HepG2 (cell line): ENCODE measurements around the gene FZD8. TPM values are rescaled to one million over a fixed set of nuclear protein-coding genes. Genes with fewer than 3 reads are reported as not detected.

Experiments
- ATAC-seq: fragments of 200-7000 bp; cut with Tn5 transposase; 3 replicates; pipeline ENCODE4 v1.9.1; 2020; ENCODE audit warnings: mild to moderate bottlenecking, moderate library complexity
- BruUV-seq: library from RNA; stranded (reverse); fragments of 400-500 nt; replicated peaks from 2 replicates; lab custom pipeline; 2021; lab: Mats Ljungman, UMichigan
- CTCF ChIA-PET: fragments of 300-600 bp; formaldehyde crosslinking; extraction: SDS; loops from one replicate; lab custom pipeline; 2021; ENCODE audit warnings: low total read pairs, inconsistent platforms, low intra/inter-chr PET ratio; lab: Yijun Ruan, JAX
- POLR2A ChIA-PET: fragments of 350-600 bp; sonication (Branson Sonifier 250); formaldehyde crosslinking; loops from one replicate; lab custom pipeline; 2020; ENCODE audit warnings: antibody characterized with exemption, inconsistent platforms; lab: Yijun Ruan, JAX
- DNase-seq: peaks from one replicate; pipeline ENCODE4 v3.0.0-alpha.2; 2015; ENCODE audit warnings: low spot score
- FAIRE-seq: peaks from 3 replicates; lab custom pipeline; 2011; peaks lifted over from hg19 to GRCh38; lab: Jason Lieb, UNC
- H2AFZ ChIP-seq: one replicate; pipeline ENCODE4 v1.6.1; 2011; ENCODE audit warnings: low read length, inconsistent platforms
- H3K27ac ChIP-seq: fragments of 300-600 bp; 3 replicates; pipeline ENCODE4 v1.8.0; 2011; ENCODE audit warnings: mixed run types, mild to moderate bottlenecking, mixed read lengths, low read length, inconsistent platforms; ENCODE audit not compliant: insufficient read depth; ENCODE audit errors: extremely low read length
- H3K27me3 ChIP-seq, 2 experiments: fragments of 200-600 bp in 1 of 2; 2 replicates in 1 of 2; 3 replicates in 1 of 2; pipeline versions ENCODE4 v1.6.0 to v1.8.0; 2011; ENCODE audit warnings: low read length in 2 of 2, mild to moderate bottlenecking in 2 of 2, moderate library complexity in 2 of 2, inconsistent platforms in 1 of 2; ENCODE audit not compliant: insufficient read depth in 2 of 2, control insufficient read depth in 1 of 2
- H3K36me3 ChIP-seq, 2 experiments: fragments of 200-600 bp in 1 of 2; replicated peaks in 1 of 2; 2 replicates in 1 of 2; 3 replicates in 1 of 2; pipeline versions ENCODE4 v1.5.1 to v1.8.0; 2011; ENCODE audit warnings: low read length in 2 of 2, inconsistent platforms in 1 of 2; ENCODE audit not compliant: insufficient read depth in 2 of 2, control insufficient read depth in 1 of 2
- H3K4me1 ChIP-seq: 2 replicates; pipeline ENCODE4 v1.5.1; 2012; ENCODE audit warnings: low read length, inconsistent platforms; ENCODE audit not compliant: insufficient read depth
- H3K4me2 ChIP-seq: 2 replicates; pipeline ENCODE4 v1.6.0; 2011; ENCODE audit warnings: low read depth, low read length, inconsistent platforms
- H3K4me3 ChIP-seq, 3 experiments: fragments of 200-600 bp in 1 of 3; sonication (generic), shearing (Covaris generic) in 1 of 3; replicated peaks in 1 of 3; 2 replicates each; pipeline ENCODE4 v1.5.1; 2011 to 2016; ENCODE audit warnings: low read length in 3 of 3, inconsistent platforms in 2 of 3, low read depth in 2 of 3, mild to moderate bottlenecking in 2 of 3, control low read depth in 1 of 3, mixed read lengths in 1 of 3; ENCODE audit not compliant: insufficient read depth in 1 of 3
- H3K79me2 ChIP-seq: one replicate; pipeline ENCODE4 v1.6.1; 2011; ENCODE audit warnings: low read length, inconsistent platforms; ENCODE audit not compliant: insufficient read depth
- H3K9ac ChIP-seq: 2 replicates; pipeline ENCODE4 v1.6.0; 2011; ENCODE audit warnings: mild to moderate bottlenecking, low read depth, low read length, inconsistent platforms; ENCODE audit not compliant: insufficient read depth
- H3K9me3 ChIP-seq: 2 replicates; pipeline ENCODE4 v1.5.1; 2012; ENCODE audit warnings: mild to moderate bottlenecking, low read length
- H4K20me1 ChIP-seq: 2 replicates; pipeline ENCODE4 v1.6.0; 2011; ENCODE audit warnings: inconsistent platforms, mild to moderate bottlenecking, low read length, moderate library complexity; ENCODE audit not compliant: insufficient read depth
- BORCS8-MEF2B ChIP-seq: sonication (generic); formaldehyde crosslinking; IDR thresholded peaks from 2 replicates; pipeline ENCODE4 v1.8.0; 2022; ENCODE audit warnings: mild to moderate bottlenecking, missing genetic modification reagents
- CCDC6 ChIP-seq: sonication (generic); formaldehyde crosslinking; IDR thresholded peaks from 2 replicates; pipeline ENCODE4 v1.8.1; 2022; ENCODE audit warnings: mild to moderate bottlenecking, missing genetic modification reagents, moderate library complexity
- MAZ ChIP-seq, 2 experiments: sonication (generic) in 1 of 2; formaldehyde crosslinking in 1 of 2; IDR thresholded peaks; 2 replicates each; pipeline versions ENCODE4 v1.5.0 to v1.6.1; 2012 to 2020; ENCODE audit warnings: low read depth in 2 of 2, mild to moderate bottlenecking in 2 of 2, borderline replicate concordance in 1 of 2, improper control_type of control experiment in 1 of 2, low read length in 1 of 2, missing genetic modification reagents in 1 of 2, moderate library complexity in 1 of 2
- MTF2 ChIP-seq: sonication (generic); formaldehyde crosslinking; IDR thresholded peaks from 2 replicates; pipeline ENCODE4 v1.5.0; 2020; ENCODE audit warnings: missing genetic modification reagents, borderline replicate concordance
- ZNF121 ChIP-seq: sonication (generic); formaldehyde crosslinking; IDR thresholded peaks from 2 replicates; pipeline ENCODE4 v1.5.0; 2020; ENCODE audit warnings: mild to moderate bottlenecking, missing genetic modification reagents
- ZNF615 ChIP-seq: sonication (generic); formaldehyde crosslinking; IDR thresholded peaks from 2 replicates; pipeline ENCODE4 v1.5.0; 2020; ENCODE audit warnings: mild to moderate bottlenecking, missing genetic modification reagents, borderline replicate concordance
- ZNF616 ChIP-seq: sonication (generic); formaldehyde crosslinking; IDR thresholded peaks from 2 replicates; pipeline ENCODE4 v1.5.0; 2020; ENCODE audit warnings: low read depth, mild to moderate bottlenecking, missing genetic modification reagents
- ZSCAN12 ChIP-seq: sonication (generic); formaldehyde crosslinking; IDR thresholded peaks from 2 replicates; pipeline ENCODE4 v1.9.0; 2021; ENCODE audit warnings: mild to moderate bottlenecking, missing genetic modification reagents
- WGBS: methylation state at CpG from one replicate; pipeline ENCODE4 v1.1.6; 2017; ENCODE audit warnings: low lambda C conversion rate; 5-methylcytosine and 5-hydroxymethylcytosine counted together
- in situ Hi-C: cut with HindIII; loops from 2 replicates; pipeline ENCODE4 v1.10.0; 2017; ENCODE audit warnings: low pct_unique_long_range_greater_than_20kb; ENCODE audit not compliant: extremely low pct_ligation_motif_present
- intact Hi-C: fragments of 100-400 bp; cut with micrococcal nuclease; formaldehyde crosslinking; loops from one replicate; pipeline ENCODE4 v1.10.0; 2022; ENCODE audit not compliant: unreplicated experiment
- polyA plus RNA-seq, 8 experiments: library from polyadenylated mRNA; depleted of rRNA in 3 of 8; stranded (reverse) in 7 of 8; unstranded in 1 of 8; fragments of >200 nt; fragmentation: Illumina TruSeq in 4 of 8; extraction: Trizol in 4 of 8; gene quantifications; 2 replicates each; pipeline versions ENCODE4 v1.2.1 to v1.2.3, GENCODE V29; 2011 to 2016; ENCODE audit warnings: low read depth in 4 of 8, missing spikeins in 1 of 8, mixed read lengths in 1 of 8; ENCODE audit not compliant: insufficient read depth in 1 of 8
- total RNA-seq, 5 experiments: library from RNA; depleted of rRNA; stranded (reverse); fragments of >200 nt; fragmentation: Illumina TruSeq; extraction: Trizol; gene quantifications; 2 replicates each; pipeline ENCODE4 v1.2.3, GENCODE V29; 2016; ENCODE audit warnings: low read depth in 1 of 5
- TF ChIP-seq, protein P1 (sequence below): sonication (generic); formaldehyde crosslinking; IDR thresholded peaks from 2 replicates; pipeline ENCODE4 v1.4.0; 2020; ENCODE audit warnings: missing genetic modification reagents, mild to moderate bottlenecking, borderline replicate concordance
- TF ChIP-seq, protein P2 (sequence below): sonication (generic); formaldehyde crosslinking; IDR thresholded peaks from 2 replicates; pipeline ENCODE4 v1.4.0; 2020; ENCODE audit warnings: missing genetic modification reagents, mild to moderate bottlenecking, borderline replicate concordance
- TF ChIP-seq, protein P3 (sequence below): sonication (generic); formaldehyde crosslinking; IDR thresholded peaks from 2 replicates; pipeline ENCODE4 v1.4.0; 2020; ENCODE audit warnings: missing genetic modification reagents, borderline replicate concordance

The FZD8 gene
- total and polyA plus RNA-seq, 2 of the 13 experiments (the other 11 are each of a cell fraction or from before 2014, with no cell fraction given): 0.05 to 0.07 TPM

DNA sequence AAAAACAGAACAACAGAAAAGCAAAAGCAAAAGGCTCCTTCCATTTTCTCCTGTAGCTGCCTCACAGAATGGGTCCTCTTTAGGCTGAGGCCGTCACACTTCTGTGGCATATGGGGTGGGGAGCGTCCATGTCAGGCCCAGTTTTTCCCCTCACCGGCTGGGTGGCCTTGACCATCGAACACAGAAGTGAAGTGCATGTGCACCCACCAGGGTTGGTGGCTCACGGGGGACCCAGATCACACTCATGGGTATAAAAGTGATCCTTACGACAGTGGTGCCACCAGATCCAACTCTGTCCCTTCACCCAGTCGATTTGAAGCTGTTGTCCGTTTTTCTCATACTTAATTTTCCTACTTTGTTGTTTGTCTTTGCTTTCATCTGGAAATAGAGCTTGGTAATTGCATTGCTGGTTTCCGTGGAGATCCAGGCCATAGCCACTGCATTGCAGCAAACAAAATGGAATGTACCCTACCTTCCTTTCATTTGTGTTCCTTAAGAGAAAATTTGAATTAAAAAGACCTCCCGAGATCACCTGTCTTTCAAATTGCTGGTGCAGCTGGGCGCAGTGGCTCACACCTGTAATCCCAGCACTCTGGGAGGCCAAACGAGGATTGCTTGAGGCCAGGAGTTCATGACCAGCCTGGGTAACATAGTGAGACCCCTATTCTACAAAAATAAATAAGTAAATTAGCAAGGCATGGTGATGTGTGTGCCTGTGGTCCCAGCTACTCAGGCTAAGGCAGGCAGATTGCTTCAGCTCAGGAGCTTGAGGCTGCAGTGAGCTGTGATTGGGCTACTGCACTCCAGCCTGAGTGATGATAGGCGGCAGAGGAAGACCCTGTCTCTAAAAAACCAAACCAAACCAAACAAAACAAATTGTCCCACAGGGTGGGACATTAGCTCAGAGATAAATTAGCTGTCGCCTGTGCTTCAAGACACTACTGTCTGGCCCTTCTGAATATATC is 47.7 kb downstream of the FZD8 start (continued):
- TF ChIP-seq, protein P1, sequence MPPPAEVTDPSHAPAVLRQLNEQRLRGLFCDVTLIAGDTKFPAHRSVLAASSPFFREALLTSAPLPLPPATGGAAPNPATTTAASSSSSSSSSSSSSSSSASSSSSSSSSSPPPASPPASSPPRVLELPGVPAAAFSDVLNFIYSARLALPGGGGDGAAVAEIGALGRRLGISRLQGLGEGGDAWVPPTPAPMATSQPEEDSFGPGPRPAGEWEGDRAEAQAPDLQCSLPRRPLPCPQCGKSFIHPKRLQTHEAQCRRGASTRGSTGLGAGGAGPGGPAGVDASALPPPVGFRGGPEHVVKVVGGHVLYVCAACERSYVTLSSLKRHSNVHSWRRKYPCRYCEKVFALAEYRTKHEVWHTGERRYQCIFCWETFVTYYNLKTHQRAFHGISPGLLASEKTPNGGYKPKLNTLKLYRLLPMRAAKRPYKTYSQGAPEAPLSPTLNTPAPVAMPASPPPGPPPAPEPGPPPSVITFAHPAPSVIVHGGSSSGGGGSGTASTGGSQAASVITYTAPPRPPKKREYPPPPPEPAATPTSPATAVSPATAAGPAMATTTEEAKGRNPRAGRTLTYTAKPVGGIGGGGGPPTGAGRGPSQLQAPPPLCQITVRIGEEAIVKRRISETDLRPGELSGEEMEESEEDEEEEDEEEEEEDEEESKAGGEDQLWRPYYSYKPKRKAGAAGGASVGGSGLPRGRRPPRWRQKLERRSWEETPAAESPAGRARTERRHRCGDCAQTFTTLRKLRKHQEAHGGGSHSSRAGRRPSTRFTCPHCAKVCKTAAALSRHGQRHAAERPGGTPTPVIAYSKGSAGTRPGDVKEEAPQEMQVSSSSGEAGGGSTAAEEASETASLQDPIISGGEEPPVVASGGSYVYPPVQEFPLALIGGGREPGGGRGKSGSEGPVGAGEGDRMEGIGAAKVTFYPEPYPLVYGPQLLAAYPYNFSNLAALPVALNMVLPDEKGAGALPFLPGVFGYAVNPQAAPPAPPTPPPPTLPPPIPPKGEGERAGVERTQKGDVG: no peak
- TF ChIP-seq ZNF121 (CRISPR knock-in tag): no peak
- no peak for TF ChIP-seq MAZ (IDR thresholded peaks at IDR 0.05; ENCODE audit: borderline replicate concordance, low read depth, low read length)
- TF ChIP-seq MAZ (CRISPR knock-in tag; IDR thresholded peaks at IDR 0.05; ENCODE audit: low read depth): no peak
- TF ChIP-seq ZNF615 (CRISPR knock-in tag): no peak

DNA sequence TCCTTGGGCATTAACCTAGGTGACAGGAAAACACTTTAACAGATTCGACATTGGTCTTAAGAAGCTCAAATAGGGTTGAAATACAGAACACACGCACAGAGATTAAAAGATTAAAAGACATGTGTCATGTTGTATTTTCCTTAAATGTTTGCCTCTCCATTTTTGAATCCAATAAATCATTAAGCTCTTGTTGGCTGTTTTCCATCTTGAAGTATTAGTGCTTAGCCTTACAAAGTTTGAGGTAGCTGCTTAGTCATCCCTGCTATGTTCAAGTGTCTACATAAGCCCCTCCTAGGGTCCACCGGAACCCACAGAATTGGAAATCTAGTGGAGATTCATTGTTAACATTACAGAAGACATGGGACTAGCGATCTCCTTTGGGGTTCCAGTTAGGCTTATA is 49.7 kb downstream of the FZD8 start:
- intact Hi-C loops: no loop called here
- Histone ChIP-seq H3K9ac (no peak overlapping the region), H3K36me3 (no peaks in the 10 kb centered on the region), H3K27me3 (no peaks in the 10 kb centered on the region; a peak in 1 of 5 replicates), H3K27ac (no peak overlapping the region), H3K9me3 (no peaks in the 10 kb centered on the region), H2AFZ (no peak overlapping the region), H3K4me1 (peaks cover under 1% of the 10 kb centered on the region; the same call in 1 of the 2 replicates), H4K20me1 (no peaks in the 10 kb centered on the region), H3K4me3 (no peak overlapping the region), H3K4me2 (no peak overlapping the region), H3K79me2 (no peaks in the 10 kb centered on the region)
- FAIRE-seq (no peak), ATAC-seq (no peak), DNase-seq (no peak)
- WGBS: 36% methylated on average over 4 of the region's 4 CpGs
- in situ Hi-C loops: no loop called here
- BruUV-seq: no TSS peak
- POLR2A ChIA-PET: interaction anchor here (0.6 kb wide), 1 partner anchor 1323 kb away, joined by 3 read pairs; no protein-coding TSS in a partner anchor
- CTCF ChIA-PET: no interaction called here
- TF ChIP-seq ZNF616 (CRISPR knock-in tag) (no peak), CCDC6 (CRISPR knock-in tag) (no peak), MTF2 (CRISPR knock-in tag) (no peak), ZSCAN12 (CRISPR knock-in tag) (no peak), BORCS8-MEF2B (CRISPR knock-in tag) (no peak)
- TF ChIP-seq, protein P2, sequence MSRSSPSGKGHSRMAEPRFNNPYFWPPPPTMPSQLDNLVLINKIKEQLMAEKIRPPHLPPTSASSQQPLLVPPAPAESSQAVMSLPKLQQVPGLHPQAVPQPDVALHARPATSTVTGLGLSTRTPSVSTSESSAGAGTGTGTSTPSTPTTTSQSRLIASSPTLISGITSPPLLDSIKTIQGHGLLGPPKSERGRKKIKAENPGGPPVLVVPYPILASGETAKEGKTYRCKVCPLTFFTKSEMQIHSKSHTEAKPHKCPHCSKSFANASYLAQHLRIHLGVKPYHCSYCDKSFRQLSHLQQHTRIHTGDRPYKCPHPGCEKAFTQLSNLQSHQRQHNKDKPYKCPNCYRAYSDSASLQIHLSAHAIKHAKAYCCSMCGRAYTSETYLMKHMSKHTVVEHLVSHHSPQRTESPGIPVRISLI (CRISPR knock-in tag): no peak
- TF ChIP-seq, protein P3, sequence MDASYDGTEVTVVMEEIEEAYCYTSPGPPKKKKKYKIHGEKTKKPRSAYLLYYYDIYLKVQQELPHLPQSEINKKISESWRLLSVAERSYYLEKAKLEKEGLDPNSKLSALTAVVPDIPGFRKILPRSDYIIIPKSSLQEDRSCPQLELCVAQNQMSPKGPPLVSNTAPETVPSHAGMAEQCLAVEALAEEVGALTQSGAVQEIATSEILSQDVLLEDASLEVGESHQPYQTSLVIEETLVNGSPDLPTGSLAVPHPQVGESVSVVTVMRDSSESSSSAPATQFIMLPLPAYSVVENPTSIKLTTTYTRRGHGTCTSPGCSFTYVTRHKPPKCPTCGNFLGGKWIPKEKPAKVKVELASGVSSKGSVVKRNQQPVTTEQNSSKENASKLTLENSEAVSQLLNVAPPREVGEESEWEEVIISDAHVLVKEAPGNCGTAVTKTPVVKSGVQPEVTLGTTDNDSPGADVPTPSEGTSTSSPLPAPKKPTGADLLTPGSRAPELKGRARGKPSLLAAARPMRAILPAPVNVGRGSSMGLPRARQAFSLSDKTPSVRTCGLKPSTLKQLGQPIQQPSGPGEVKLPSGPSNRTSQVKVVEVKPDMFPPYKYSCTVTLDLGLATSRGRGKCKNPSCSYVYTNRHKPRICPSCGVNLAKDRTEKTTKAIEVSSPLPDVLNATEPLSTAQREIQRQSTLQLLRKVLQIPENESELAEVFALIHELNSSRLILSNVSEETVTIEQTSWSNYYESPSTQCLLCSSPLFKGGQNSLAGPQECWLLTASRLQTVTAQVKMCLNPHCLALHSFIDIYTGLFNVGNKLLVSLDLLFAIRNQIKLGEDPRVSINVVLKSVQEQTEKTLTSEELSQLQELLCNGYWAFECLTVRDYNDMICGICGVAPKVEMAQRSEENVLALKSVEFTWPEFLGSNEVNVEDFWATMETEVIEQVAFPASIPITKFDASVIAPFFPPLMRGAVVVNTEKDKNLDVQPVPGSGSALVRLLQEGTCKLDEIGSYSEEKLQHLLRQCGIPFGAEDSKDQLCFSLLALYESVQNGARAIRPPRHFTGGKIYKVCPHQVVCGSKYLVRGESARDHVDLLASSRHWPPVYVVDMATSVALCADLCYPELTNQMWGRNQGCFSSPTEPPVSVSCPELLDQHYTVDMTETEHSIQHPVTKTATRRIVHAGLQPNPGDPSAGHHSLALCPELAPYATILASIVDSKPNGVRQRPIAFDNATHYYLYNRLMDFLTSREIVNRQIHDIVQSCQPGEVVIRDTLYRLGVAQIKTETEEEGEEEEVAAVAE (CRISPR knock-in tag): no peak
